ENCODE results near the gene DUSP22.

Gene DUSP22

DNA sequence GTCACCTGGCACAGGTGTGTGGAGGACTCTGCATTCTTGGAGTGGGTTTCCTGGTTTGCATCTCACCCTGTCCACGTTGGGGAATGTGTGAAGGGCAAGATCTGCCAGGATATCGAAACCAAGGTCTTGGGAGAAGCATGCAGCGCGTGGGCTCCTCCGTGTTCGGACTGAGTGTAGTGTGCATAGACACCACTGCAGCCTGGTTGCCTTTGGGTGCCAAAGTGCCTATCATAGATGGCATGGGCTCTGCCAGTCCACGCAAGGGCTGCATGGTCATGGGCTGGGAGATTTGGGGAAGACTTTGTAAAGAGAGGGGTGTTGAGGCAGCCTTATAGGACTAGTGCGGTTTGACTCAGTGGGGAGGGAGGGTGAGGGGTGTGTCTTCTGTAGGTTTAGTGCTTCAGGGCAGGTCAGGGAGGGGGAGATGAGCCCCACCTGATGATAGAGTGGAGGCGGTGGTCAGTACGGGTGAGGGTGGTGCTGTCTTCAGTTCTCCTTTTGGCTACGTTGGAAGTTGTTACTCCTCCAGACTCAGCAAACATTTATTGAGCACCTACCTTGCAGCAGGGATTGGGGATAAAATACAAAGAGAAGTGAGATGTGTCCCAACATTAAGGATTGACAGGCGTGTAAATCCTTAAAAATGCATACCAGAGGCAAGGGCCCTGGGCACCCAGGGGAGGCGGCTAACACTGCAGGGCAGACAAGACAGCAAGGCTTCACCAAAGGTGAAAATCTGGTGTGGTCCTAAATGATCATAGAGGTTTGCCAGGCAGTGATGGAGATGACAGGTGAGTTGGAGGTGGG lies 28.3 kb downstream of the DUSP22 start:
- H3K79me2 ChIP-seq (ENCODE audit: insufficient read depth, low read length) = no peaks in the 10 kb centered on the region
- no peaks in the 10 kb centered on the region for H3K4me1 ChIP-seq (ENCODE audit: insufficient read depth, low read length)
- no peaks in the 10 kb centered on the region for H3K27me3 ChIP-seq (ENCODE audit: insufficient read depth, low read length, poor library complexity)
- H3K4me2 ChIP-seq (ENCODE audit: insufficient read depth, low read length) = no peak overlapping the region
- no peak overlapping the region for H3K27ac ChIP-seq (ENCODE audit: low read length)
- H3K4me3 ChIP-seq (ENCODE audit: low read depth in 1 of 2, low read length in 2 of 2) = no peak overlapping the region
- no peak for DNase-seq
- H3K9ac ChIP-seq (ENCODE audit: low read depth, low read length) = no peak overlapping the region
- TF ChIP-seq EZH2 (IDR thresholded peaks at IDR 0.05; ENCODE audit: borderline replicate concordance, low read depth, low read length, severe bottlenecking) = no peak
- TF ChIP-seq, protein P1, sequence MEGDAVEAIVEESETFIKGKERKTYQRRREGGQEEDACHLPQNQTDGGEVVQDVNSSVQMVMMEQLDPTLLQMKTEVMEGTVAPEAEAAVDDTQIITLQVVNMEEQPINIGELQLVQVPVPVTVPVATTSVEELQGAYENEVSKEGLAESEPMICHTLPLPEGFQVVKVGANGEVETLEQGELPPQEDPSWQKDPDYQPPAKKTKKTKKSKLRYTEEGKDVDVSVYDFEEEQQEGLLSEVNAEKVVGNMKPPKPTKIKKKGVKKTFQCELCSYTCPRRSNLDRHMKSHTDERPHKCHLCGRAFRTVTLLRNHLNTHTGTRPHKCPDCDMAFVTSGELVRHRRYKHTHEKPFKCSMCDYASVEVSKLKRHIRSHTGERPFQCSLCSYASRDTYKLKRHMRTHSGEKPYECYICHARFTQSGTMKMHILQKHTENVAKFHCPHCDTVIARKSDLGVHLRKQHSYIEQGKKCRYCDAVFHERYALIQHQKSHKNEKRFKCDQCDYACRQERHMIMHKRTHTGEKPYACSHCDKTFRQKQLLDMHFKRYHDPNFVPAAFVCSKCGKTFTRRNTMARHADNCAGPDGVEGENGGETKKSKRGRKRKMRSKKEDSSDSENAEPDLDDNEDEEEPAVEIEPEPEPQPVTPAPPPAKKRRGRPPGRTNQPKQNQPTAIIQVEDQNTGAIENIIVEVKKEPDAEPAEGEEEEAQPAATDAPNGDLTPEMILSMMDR (IDR thresholded peaks at IDR 0.05; ENCODE audit: borderline replicate concordance, extremely low read depth, low read length, poor library complexity, severe bottlenecking) = no peak
- ATAC-seq (ENCODE audit: insufficient read depth, low read depth) = no peak
- 0 out of 2 replicates have a peak, but pooled peaks cover 5% of the 10 kb centered on the region for H4K20me1 ChIP-seq (ENCODE audit: insufficient read depth, low read length)
- H3K9me3 ChIP-seq (ENCODE audit: insufficient read depth, low read length, severe bottlenecking) = no peaks in the 10 kb centered on the region
- no peak overlapping the region for H2AFZ ChIP-seq (ENCODE audit: low read depth, low read length)
- no peaks in the 10 kb centered on the region for H3K36me3 ChIP-seq (ENCODE audit: insufficient read depth, low read length)

- H3K36me3 ChIP-seq (ENCODE audit: insufficient read depth, low read length) = no peaks in the 10 kb centered on the region
- H3K4me2 ChIP-seq (ENCODE audit: insufficient read depth, low read length) = no peak overlapping the region
- no peak overlapping the region for H3K4me3 ChIP-seq (ENCODE audit: low read depth in 1 of 2, low read length in 2 of 2)
- no peak overlapping the region for H2AFZ ChIP-seq (ENCODE audit: low read depth, low read length)
- no peak overlapping the region for H3K27ac ChIP-seq (ENCODE audit: low read length)
- no peaks in the 10 kb centered on the region for H3K9me3 ChIP-seq (ENCODE audit: insufficient read depth, low read length, severe bottlenecking)
- H3K9ac ChIP-seq (ENCODE audit: low read depth, low read length) = no peak overlapping the region
- H3K4me1 ChIP-seq (ENCODE audit: insufficient read depth, low read length) = no peaks in the 10 kb centered on the region
- H3K27me3 ChIP-seq (ENCODE audit: insufficient read depth, low read length, poor library complexity) = no peaks in the 10 kb centered on the region
- no peak for TF ChIP-seq EZH2 (IDR thresholded peaks at IDR 0.05; ENCODE audit: borderline replicate concordance, low read depth, low read length, severe bottlenecking)
- TF ChIP-seq, protein P1 (IDR thresholded peaks at IDR 0.05; ENCODE audit: borderline replicate concordance, extremely low read depth, low read length, poor library complexity, severe bottlenecking) = no peak
- no peak for DNase-seq
- no peak for ATAC-seq (ENCODE audit: insufficient read depth, low read depth)
- 0 out of 2 replicates have a peak, but pooled peaks cover 5% of the 10 kb centered on the region for H4K20me1 ChIP-seq (ENCODE audit: insufficient read depth, low read length)
- no peaks in the 10 kb centered on the region for H3K79me2 ChIP-seq (ENCODE audit: insufficient read depth, low read length)
These were observed 28.8 kb downstream of the DUSP22 start for GRCh38 chr6:321158-321438.

GRCh38 chr6:321536-322258 lies 29.4 kb downstream of the DUSP22 start:
- H3K4me2 ChIP-seq (ENCODE audit: insufficient read depth, low read length) = no peak overlapping the region

More at GRCh38 chr6:321536-322258, 29.4 kb downstream of the DUSP22 start:
- Histone ChIP-seq H3K79me2 (ENCODE audit: insufficient read depth, low read length) (no peaks in the 10 kb centered on the region), H4K20me1 (ENCODE audit: insufficient read depth, low read length) (0 out of 2 replicates have a peak, but pooled peaks cover 5% of the 10 kb centered on the region), H3K4me3 (ENCODE audit: low read depth in 1 of 2, low read length in 2 of 2) (no peak overlapping the region), H3K4me1 (ENCODE audit: insufficient read depth, low read length) (no peaks in the 10 kb centered on the region), H3K36me3 (ENCODE audit: insufficient read depth, low read length) (0 out of 2 replicates have a peak, but pooled peaks cover 2% of the 10 kb centered on the region), H3K27ac (ENCODE audit: low read length) (no peak overlapping the region), H2AFZ (ENCODE audit: low read depth, low read length) (no peak overlapping the region), H3K9ac (ENCODE audit: low read depth, low read length) (no peak overlapping the region), H3K9me3 (ENCODE audit: insufficient read depth, low read length, severe bottlenecking) (no peaks in the 10 kb centered on the region), H3K27me3 (ENCODE audit: insufficient read depth, low read length, poor library complexity) (no peaks in the 10 kb centered on the region)
- TF ChIP-seq, protein P1 (IDR thresholded peaks at IDR 0.05; ENCODE audit: borderline replicate concordance, extremely low read depth, low read length, poor library complexity, severe bottlenecking) = no peak
- no peak for TF ChIP-seq EZH2 (IDR thresholded peaks at IDR 0.05; ENCODE audit: borderline replicate concordance, low read depth, low read length, severe bottlenecking)
- DNase-seq (no peak), ATAC-seq (ENCODE audit: insufficient read depth, low read depth) (no peak)

Data from DND-41 (cell line).